H1 (cell line): ENCODE results near the gene DDB1. TPM values are rescaled to one million over a fixed set of nuclear protein-coding genes. Genes with fewer than 3 reads are reported as not detected.

Experiments used
- CTCF ChIA-PET: fragments of 300-600 bp; sonication (Branson Sonifier 250); formaldehyde crosslinking; loops from one replicate; lab custom pipeline; 2021; ENCODE audit not compliant: partially characterized antibody; lab: Charles Lee
- POLR2A ChIA-PET: fragments of 300-600 bp; sonication (Branson Sonifier 250); formaldehyde crosslinking; loops from one replicate; lab custom pipeline; 2021; ENCODE audit warnings: inconsistent platforms; ENCODE audit not compliant: partially characterized antibody; lab: Charles Lee
- DNase-seq, 2 experiments: peaks; one replicate each; pipeline versions ENCODE4 v3.0.0 to v3.0.0-alpha.2; 2010 to 2022; ENCODE audit warnings: low spot score in 2 of 2, low read depth in 1 of 2, mixed read lengths in 1 of 2
- FAIRE-seq: peaks from 2 replicates; lab custom pipeline; 2011; peaks lifted over from hg19 to GRCh38; lab: Jason Lieb, UNC
- H2AFZ ChIP-seq: 2 replicates; pipeline ENCODE4 v1.8.1; 2012; ENCODE audit warnings: low read length, inconsistent platforms
- H2AK5ac ChIP-seq: 2 replicates; pipeline ENCODE4 v1.6.1; 2013; ENCODE audit warnings: low read depth, low read length
- H2BK120ac ChIP-seq: replicated peaks from 2 replicates; pipeline ENCODE3; 2013; ENCODE audit warnings: low read depth, low read length, inconsistent platforms
- H2BK12ac ChIP-seq: 2 replicates; pipeline ENCODE4 v1.6.1; 2013; ENCODE audit warnings: low read depth, low read length
- H2BK15ac ChIP-seq: 2 replicates; pipeline ENCODE4 v1.6.1; 2013; ENCODE audit warnings: low read length
- H2BK20ac ChIP-seq: 2 replicates; pipeline ENCODE4 v1.6.1; 2013; ENCODE audit warnings: low read length
- H2BK5ac ChIP-seq: 2 replicates; pipeline ENCODE4 v1.6.1; 2013; ENCODE audit warnings: low read depth, low read length
- H3K14ac ChIP-seq: 2 replicates; pipeline ENCODE4 v1.6.1; 2013; ENCODE audit warnings: inconsistent platforms; ENCODE audit not compliant: insufficient read length
- H3K18ac ChIP-seq: 2 replicates; pipeline ENCODE4 v1.6.1; 2013; ENCODE audit warnings: low read length; ENCODE audit errors: extremely low read depth
- H3K23ac ChIP-seq: 2 replicates; pipeline ENCODE4 v1.6.1; 2013; ENCODE audit warnings: inconsistent platforms; ENCODE audit not compliant: insufficient read length
- H3K23me2 ChIP-seq: 2 replicates; pipeline ENCODE4 v1.6.1; 2013; ENCODE audit warnings: low read depth, low read length
- H3K27ac ChIP-seq: 2 replicates; pipeline ENCODE4 v1.6.1; 2011; ENCODE audit warnings: low read depth, low read length, inconsistent platforms
- H3K27me3 ChIP-seq, 4 experiments: replicated peaks in 1 of 4; 1 replicate in 1 of 4; 2 replicates in 3 of 4; pipeline versions ENCODE4 v1.6.1 to v1.8.1; 2011 to 2013; ENCODE audit warnings: low read length in 3 of 4, mild to moderate bottlenecking in 3 of 4, inconsistent platforms in 2 of 4, mixed read lengths in 2 of 4, moderate library complexity in 1 of 4; ENCODE audit not compliant: control insufficient read depth in 3 of 4, insufficient read depth in 3 of 4; ENCODE audit errors: extremely low read depth in 1 of 4
- H3K36me3 ChIP-seq, 4 experiments: 2 replicates each; pipeline versions ENCODE4 v1.6.1 to v1.8.1; 2011 to 2013; ENCODE audit warnings: mild to moderate bottlenecking in 4 of 4, low read length in 3 of 4, moderate library complexity in 2 of 4, control low read depth in 1 of 4, inconsistent platforms in 1 of 4; ENCODE audit not compliant: insufficient read depth in 4 of 4, control insufficient read depth in 2 of 4
- H3K4ac ChIP-seq: replicated peaks from 2 replicates; pipeline ENCODE3; 2013; ENCODE audit warnings: low read length, low read depth, mixed read lengths, inconsistent platforms; ENCODE audit not compliant: insufficient read length
- H3K4me1 ChIP-seq, 4 experiments: replicated peaks in 1 of 4; 1 replicate in 1 of 4; 2 replicates in 3 of 4; pipeline versions ENCODE4 v1.6.1 to v1.8.1; 2011 to 2013; ENCODE audit warnings: low read length in 3 of 4, inconsistent platforms in 2 of 4, mixed read lengths in 1 of 4; ENCODE audit not compliant: insufficient read depth in 4 of 4, control insufficient read depth in 3 of 4
- H3K4me2 ChIP-seq, 2 experiments: 2 replicates each; pipeline versions ENCODE4 v1.6.1 to v1.8.1; 2011 to 2013; ENCODE audit warnings: low read depth in 2 of 2, low read length in 2 of 2, control low read depth in 1 of 2, inconsistent platforms in 1 of 2, mild to moderate bottlenecking in 1 of 2; ENCODE audit not compliant: insufficient read depth in 1 of 2
- H3K4me3 ChIP-seq, 4 experiments: fragments of 200-600, 300-600 bp in 1 of 4; sonication (generic), shearing (Covaris generic), sonication (Bioruptor Twin) in 1 of 4; 2 replicates each; pipeline versions ENCODE4 v1.5.1 to v1.8.1; 2011 to 2016; ENCODE audit warnings: low read length in 4 of 4, low read depth in 3 of 4, control low read depth in 2 of 4, inconsistent platforms in 2 of 4, mild to moderate bottlenecking in 2 of 4, mixed read lengths in 1 of 4, moderate library complexity in 1 of 4; ENCODE audit not compliant: insufficient read depth in 2 of 4; ENCODE audit errors: extremely low read depth in 1 of 4
- H3K56ac ChIP-seq: replicated peaks from 2 replicates; pipeline ENCODE3; 2013; ENCODE audit warnings: low read depth, mild to moderate bottlenecking, mixed read lengths, low read length, inconsistent platforms; ENCODE audit not compliant: insufficient read length
- H3K79me1 ChIP-seq: 2 replicates; pipeline ENCODE4 v1.6.1; 2013; ENCODE audit warnings: low read depth, low read length, control low read depth
- H3K79me2 ChIP-seq, 2 experiments: 2 replicates each; pipeline versions ENCODE4 v1.6.1 to v1.8.1; 2012 to 2013; ENCODE audit warnings: low read length in 2 of 2, mild to moderate bottlenecking in 2 of 2, inconsistent platforms in 1 of 2; ENCODE audit not compliant: insufficient read depth in 2 of 2, control insufficient read depth in 1 of 2
- H3K9ac ChIP-seq, 4 experiments: replicated peaks in 1 of 4; 1 replicate in 1 of 4; 2 replicates in 3 of 4; pipeline versions ENCODE4 v1.6.1 to v1.8.1; 2011 to 2013; ENCODE audit warnings: low read depth in 3 of 4, low read length in 3 of 4, control low read depth in 2 of 4, mild to moderate bottlenecking in 2 of 4, moderate library complexity in 2 of 4, inconsistent platforms in 1 of 4; ENCODE audit errors: extremely low read depth in 1 of 4
- H3K9me3 ChIP-seq, 2 experiments: 2 replicates each; pipeline versions ENCODE4 v1.6.1 to v1.8.1; 2012 to 2013; ENCODE audit warnings: mild to moderate bottlenecking in 2 of 2, moderate library complexity in 2 of 2, control low read depth in 1 of 2, inconsistent platforms in 1 of 2, low read depth in 1 of 2, low read length in 1 of 2, mixed read lengths in 1 of 2; ENCODE audit not compliant: insufficient read depth in 2 of 2
- H4K20me1 ChIP-seq, 2 experiments: replicated peaks in 1 of 2; 2 replicates each; pipeline versions ENCODE3 to v1.8.1; 2011 to 2013; ENCODE audit warnings: inconsistent platforms in 2 of 2, low read length in 2 of 2, mild to moderate bottlenecking in 1 of 2; ENCODE audit not compliant: insufficient read depth in 2 of 2, control insufficient read depth in 1 of 2
- H4K5ac ChIP-seq: 2 replicates; pipeline ENCODE4 v1.6.1; 2013; ENCODE audit warnings: low read length, low read depth, mixed read lengths, inconsistent platforms; ENCODE audit not compliant: insufficient read length
- H4K8ac ChIP-seq: 2 replicates; pipeline ENCODE4 v1.8.0; 2013; ENCODE audit warnings: mild to moderate bottlenecking, moderate library complexity, low read length, inconsistent platforms; ENCODE audit not compliant: insufficient read depth; ENCODE audit errors: extremely low read depth
- H4K91ac ChIP-seq: replicated peaks from 2 replicates; pipeline ENCODE3; 2013; ENCODE audit warnings: low read length, mixed read lengths, inconsistent platforms; ENCODE audit not compliant: insufficient read length
- CBX8 ChIP-seq: fragments of 300-800, 300-1000 bp; sonication (generic); IDR thresholded peaks from 2 replicates; pipeline ENCODE4 v1.7.1; 2016; ENCODE audit warnings: low read depth, low read length, borderline replicate concordance
- GTF2F1 ChIP-seq: IDR thresholded peaks from 2 replicates; pipeline ENCODE4 v1.6.1; 2012; ENCODE audit warnings: low read depth, low read length, improper control_type of control experiment, borderline replicate concordance
- HDAC2 ChIP-seq, 2 experiments: fragments of 300-600 bp in 1 of 2; sonication (generic) in 1 of 2; IDR thresholded peaks; 2 replicates each; pipeline ENCODE4 v1.6.1; 2011 to 2012; ENCODE audit warnings: low read depth in 2 of 2, low read length in 2 of 2, mild to moderate bottlenecking in 2 of 2, moderate library complexity in 2 of 2, borderline replicate concordance in 1 of 2, inconsistent platforms in 1 of 2
- KDM1A ChIP-seq: fragments of 200-600, 300-600 bp; sonication (generic); IDR thresholded peaks from 2 replicates; pipeline ENCODE4 v1.7.1; 2016; ENCODE audit warnings: mild to moderate bottlenecking, low read length, borderline replicate concordance
- NRF1 ChIP-seq: IDR thresholded peaks from 2 replicates; pipeline ENCODE4 v1.6.1; 2011; ENCODE audit warnings: mild to moderate bottlenecking, low read depth, low read length, improper control_type of control experiment
- SIN3A ChIP-seq, 2 experiments: IDR thresholded peaks in 1 of 2; conservative IDR thresholded peaks in 1 of 2; 2 replicates each; pipeline ENCODE4 v1.6.1; 2011 to 2012; ENCODE audit warnings: low read length in 2 of 2, improper control_type of control experiment in 1 of 2, low read depth in 1 of 2, mild to moderate bottlenecking in 1 of 2
- TAF1 ChIP-seq: IDR thresholded peaks from 2 replicates; pipeline ENCODE4 v1.6.1; 2011; ENCODE audit warnings: mild to moderate bottlenecking, low read depth, low read length
- TCF12 ChIP-seq: IDR thresholded peaks from 2 replicates; pipeline ENCODE4 v1.6.1; 2011; ENCODE audit warnings: low read depth, mild to moderate bottlenecking, low read length
- WGBS, 2 experiments: shearing (Covaris generic) in 1 of 2; methylation state at CpG; one replicate each; pipeline versions ENCODE4 v1.1.6 to v1.1.7; 2013 to 2015; ENCODE audit warnings: low lambda C conversion rate in 2 of 2, mixed read lengths in 2 of 2, inconsistent platforms in 1 of 2, low coverage in 1 of 2, missing lambda C conversion rate in 1 of 2; ENCODE audit not compliant: insufficient replicate concordance in 2 of 2, insufficient coverage in 1 of 2, insufficient read length in 1 of 2; ENCODE audit errors: extremely low coverage in 1 of 2, missing lambda C conversion rate in 1 of 2; 5-methylcytosine and 5-hydroxymethylcytosine counted together
- polyA plus RNA-seq, 7 experiments: library from polyadenylated mRNA; depleted of rRNA in 3 of 7; stranded (reverse) in 5 of 7; unstranded in 2 of 7; fragments of >200 nt in 5 of 7; fragments of 200-250 nt in 2 of 7; gene quantifications; 1 replicate in 5 of 7; 2 replicates in 1 of 7; 4 replicates in 1 of 7; pipeline versions ENCODE4 v1.2.1 to v1.2.3, GENCODE V29; 2011 to 2013; ENCODE audit warnings: missing spikeins in 2 of 7, mixed read lengths in 2 of 7
- total RNA-seq: library from RNA; stranded (reverse); fragmentation: NEBNext Ultra II Directional; extraction: Animal tissue kit (Norgen Biotek cat#: 25700); gene quantifications from 2 replicates; pipeline ENCODE4 v1.2.1, GENCODE V29; 2021
- TF ChIP-seq, protein P1 (sequence below): IDR thresholded peaks from 2 replicates; pipeline ENCODE4 v1.6.1; 2012; ENCODE audit warnings: inconsistent platforms

DDB1 gene
- total and polyA plus RNA-seq, 2 of the 8 experiments (the other 6 are each of a cell fraction or from before 2014, with no cell fraction given): 275 to 306 TPM

GRCh38 chr11:61333550-61334433, 887 bp upstream of the DDB1 start:
- Histone ChIP-seq H4K8ac (peak overlapping the region; percentile 94), H2BK15ac (peak overlapping the region; percentile 96), H3K4me3 (peak overlapping the region; percentile 79 to 96 (median 92)), H3K56ac (peak overlapping the region; percentile 80), H4K20me1 (peaks cover 0 to 11% of the 10 kb centered on the region in 2 experiments), H2BK12ac (peak overlapping the region; percentile 75; the same call in 1 of the 2 replicates), H2BK120ac (peak overlapping the region; percentile 94), H3K4me1 (peaks cover 5 to 14% (median 9%) of the 10 kb centered on the region in 4 experiments), H2BK5ac (peak overlapping the region; percentile 96), H2AFZ (peak overlapping the region; percentile 96), H3K79me1 (peaks cover 6% of the 10 kb centered on the region; the same call in 1 of the 2 replicates), H3K9me3 (no peaks in the 10 kb centered on the region), H3K18ac (peak overlapping the region; percentile 91), H3K4ac (peak overlapping the region; percentile 99), H3K23me2 (peaks cover 9% of the 10 kb centered on the region; the same call in 1 of the 2 replicates), H3K4me2 (peak overlapping the region; percentile 80 to 98), H3K9ac (peak overlapping the region; percentile 93 to 99 (median 98)), H4K5ac (peak overlapping the region; percentile 88), H2BK20ac (0 out of 2 replicates have a peak overlapping the region, but pooled peaks have one; percentile 19), H2AK5ac (peak overlapping the region; percentile 95), H3K23ac (peak overlapping the region; percentile 79), H3K36me3 (peaks cover 8 to 16% (median 13%) of the 10 kb centered on the region in 4 experiments), H3K79me2 (peaks cover 23 to 45% of the 10 kb centered on the region in 2 experiments), H3K27ac (peak overlapping the region; percentile 96), H4K91ac (peak overlapping the region; percentile 98), H3K14ac (peak overlapping the region; percentile 33), H3K27me3 (no peaks in the 10 kb centered on the region)
- POLR2A ChIA-PET: interaction anchor here (0.6 to 39.7 kb wide), 21 partner anchors 8 to 1580 kb away, joined by 3 to 1106 read pairs (median 4); partner anchors contain the start of genes CPSF7, CYB561A3, SDHAF2 and TMEM138
- WGBS, 2 experiments: 39% methylated on average over 19 of the region's 19 CpGs; no CpG with 5 or more reads in 1 of the 2 experiments
- FAIRE-seq: no peak
- CTCF ChIA-PET: interaction anchor here (0.9 to 10.1 kb wide), 7 partner anchors 14 to 103 kb away, joined by 3 to 290 read pairs (median 41); partner anchors contain the start of genes CYB561A3, TMEM138 and TMEM216
- no peak for DNase-seq
- TF ChIP-seq GTF2F1 (no peak), TAF1 (no peak), NRF1 (no peak), KDM1A (peak; percentile 97), SIN3A (conservative IDR thresholded peaks at IDR 0.05 in 1 of 2, IDR thresholded peaks at IDR 0.05 in 1 of 2; ENCODE audit: low read depth in 1 of 2, low read length in 2 of 2) (0 out of 4 replicates have a peak, but pooled peaks of 1 of the 2 experiments have one; percentile 18), TCF12 (no peak), CBX8 (no peak), HDAC2 (IDR thresholded peaks at IDR 0.05; ENCODE audit: borderline replicate concordance in 1 of 2, low read depth in 2 of 2, low read length in 2 of 2) (peak in 1 of 2 experiments; percentile 94; a peak in 1 of 4 replicates)
- TF ChIP-seq, protein P1, sequence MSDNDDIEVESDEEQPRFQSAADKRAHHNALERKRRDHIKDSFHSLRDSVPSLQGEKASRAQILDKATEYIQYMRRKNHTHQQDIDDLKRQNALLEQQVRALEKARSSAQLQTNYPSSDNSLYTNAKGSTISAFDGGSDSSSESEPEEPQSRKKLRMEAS: peak; percentile 69
